HS-27A (cell line): ENCODE data around the gene LRRC10B.

Experiments
- DNase-seq: peaks from one replicate; pipeline ENCODE4 v3.0.0-alpha.2; 2012; ENCODE audit warnings: low read depth, missing footprints

The LRRC10B gene

DNA sequence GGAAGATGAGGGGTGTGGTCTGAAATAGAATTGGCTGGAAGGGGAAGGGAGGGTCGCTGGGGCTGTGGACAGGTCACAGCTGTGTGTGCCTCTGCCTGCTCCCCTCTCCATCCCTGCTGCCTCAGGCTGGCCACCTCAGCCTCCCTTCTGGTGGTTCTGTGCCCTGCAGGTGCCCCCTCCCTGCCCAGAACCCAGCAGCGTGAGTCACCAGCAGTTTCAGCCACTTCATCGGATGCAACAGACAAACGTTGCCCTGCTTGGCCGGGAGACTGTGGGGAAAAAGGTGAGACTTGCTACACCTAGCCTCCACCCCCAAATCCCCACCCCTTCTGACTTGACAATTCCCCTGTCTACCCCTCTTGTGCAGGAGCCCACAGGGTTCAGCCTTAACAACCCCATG, 21.8 kb upstream of the LRRC10B start:
- DNase-seq = no peak

DNA sequence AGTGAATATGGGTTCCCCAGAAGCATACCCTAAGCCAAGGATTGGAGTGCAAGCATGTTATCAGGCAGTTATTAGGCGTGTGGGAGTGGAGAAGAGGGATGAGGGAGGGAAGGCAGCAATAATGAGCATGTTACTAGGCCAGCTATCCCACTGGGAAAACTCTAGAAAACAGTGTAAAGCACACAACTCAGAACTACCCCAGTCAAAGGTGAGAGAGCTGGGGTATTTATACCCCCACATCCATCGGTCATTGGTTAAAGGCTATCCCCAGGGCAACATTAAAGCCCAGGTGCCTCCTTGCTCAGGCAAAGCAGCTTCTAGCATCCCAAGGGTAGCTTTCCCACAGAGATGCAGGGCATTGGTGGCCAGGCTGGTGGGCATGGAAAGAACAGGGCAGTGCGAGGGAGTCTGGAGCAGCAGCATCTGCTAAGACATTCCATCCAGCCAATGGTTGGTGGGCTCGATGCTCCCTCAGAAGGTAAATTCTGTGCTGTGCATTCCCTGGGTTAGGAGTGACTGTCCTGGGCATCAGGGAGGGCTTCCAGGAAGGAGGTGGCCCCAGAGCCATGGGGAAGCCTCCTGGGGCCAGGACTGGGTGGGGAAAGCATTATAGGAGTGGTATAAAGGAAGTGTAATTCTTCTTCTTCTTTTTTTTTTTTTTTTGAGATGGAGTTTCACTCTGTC, 21.1 kb upstream of the LRRC10B start:
- no peak for DNase-seq

DNA sequence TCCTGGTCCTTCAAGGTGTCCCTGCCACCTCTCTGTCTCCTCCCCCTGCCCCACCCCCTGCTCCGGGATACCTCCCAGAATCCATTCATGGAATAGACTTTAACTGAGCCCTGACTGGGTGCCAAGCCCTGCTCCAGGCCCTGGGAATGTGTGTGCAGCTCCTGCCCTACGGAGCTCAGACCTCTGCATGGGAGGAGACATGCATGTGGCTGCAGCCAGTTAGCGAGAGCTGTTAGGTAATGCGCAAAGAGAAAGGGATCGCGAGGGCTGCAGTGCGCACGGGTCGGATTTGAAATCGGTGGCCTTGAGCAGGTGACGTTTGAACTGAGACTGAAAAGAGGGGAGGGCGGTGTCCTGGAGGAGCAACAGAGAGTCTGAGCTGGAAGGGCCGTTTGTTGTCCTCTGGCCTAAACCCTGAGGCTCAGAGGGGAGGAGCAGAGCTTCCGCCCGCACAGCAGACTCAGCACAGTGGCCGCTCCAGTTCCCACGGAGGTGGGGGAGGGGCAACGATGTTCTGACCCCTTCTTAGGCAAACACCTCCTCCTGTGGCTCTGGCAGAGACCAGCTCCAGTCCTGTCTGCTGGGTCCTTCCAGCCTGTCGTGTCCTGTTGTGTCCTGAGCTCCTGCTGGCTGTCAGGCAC, 19.8 kb upstream of the LRRC10B start:
- DNase-seq = no peak

DNA sequence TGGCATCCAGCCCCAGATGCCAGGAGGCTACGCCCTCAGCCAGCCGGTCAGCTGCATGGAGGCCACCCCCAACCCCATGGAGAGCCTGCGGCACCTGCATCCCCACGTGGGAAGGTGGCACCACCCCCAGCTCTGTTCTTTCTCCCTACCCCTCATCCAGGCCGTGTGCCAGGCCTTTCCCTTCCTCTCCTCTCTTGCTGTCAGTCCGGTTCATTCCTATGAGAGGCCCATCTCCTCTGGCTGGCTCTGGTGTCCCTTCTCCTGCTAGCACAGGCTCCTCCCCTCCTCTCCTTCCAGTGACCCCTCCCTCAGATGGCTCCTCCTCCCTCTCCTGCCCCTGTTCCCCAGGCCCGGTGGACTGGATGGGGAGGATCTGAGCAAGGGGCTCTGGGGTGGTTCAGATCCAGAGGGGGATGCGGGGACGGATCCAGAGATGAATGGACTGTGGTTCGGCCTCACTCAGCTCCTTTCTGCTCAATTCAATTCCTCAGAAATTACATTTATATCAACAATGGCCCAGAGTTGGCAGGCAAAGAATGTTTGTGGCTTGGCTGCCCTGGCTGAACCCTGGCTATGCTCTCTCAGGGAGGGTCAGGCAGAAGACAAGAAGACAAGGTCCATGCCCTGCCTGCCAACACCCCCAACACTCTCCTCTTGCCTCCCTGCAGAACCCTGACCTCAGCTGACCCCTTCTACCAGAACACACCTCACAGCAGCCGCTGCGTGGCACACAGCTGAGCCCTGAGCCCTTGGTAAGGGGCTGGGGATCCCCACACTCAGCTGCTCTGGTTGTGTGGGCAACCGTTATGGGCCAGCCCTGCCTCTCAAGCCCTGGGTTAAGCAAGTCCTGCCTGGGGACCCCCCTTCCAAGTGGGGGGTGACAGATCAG, 18.5 kb upstream of the LRRC10B start:
- DNase-seq = no peak

DNA sequence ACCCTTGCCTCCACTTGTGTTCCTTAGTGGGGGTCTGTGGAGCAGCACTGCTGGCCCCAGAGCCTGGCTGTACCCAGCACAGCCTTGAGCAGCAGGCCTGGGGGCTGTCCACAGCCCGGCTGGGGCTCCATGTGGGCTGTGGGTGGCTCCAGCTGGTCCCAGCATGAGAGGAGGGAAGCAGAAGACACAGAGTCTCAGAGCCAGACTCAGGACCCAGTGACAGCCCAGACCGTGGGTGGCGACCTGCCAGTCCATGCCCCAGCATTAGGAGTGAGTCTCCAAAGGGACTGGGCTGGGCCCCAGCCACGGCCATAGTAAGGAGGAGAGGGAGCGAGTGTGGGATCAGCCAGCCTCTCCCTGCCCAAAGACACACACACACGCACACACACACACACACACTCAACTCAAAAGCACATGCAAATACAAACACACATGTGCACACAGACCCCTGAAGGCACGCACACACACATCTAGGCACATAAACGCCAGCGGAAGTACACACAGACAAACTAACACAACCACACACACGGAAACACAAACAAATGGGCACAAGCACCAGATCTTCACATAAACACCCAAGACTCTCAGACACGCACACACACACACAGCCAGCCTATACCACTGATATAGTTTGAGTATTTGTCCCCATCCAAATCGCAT, 16.7 kb upstream of the LRRC10B start:
- no peak for DNase-seq

DNA sequence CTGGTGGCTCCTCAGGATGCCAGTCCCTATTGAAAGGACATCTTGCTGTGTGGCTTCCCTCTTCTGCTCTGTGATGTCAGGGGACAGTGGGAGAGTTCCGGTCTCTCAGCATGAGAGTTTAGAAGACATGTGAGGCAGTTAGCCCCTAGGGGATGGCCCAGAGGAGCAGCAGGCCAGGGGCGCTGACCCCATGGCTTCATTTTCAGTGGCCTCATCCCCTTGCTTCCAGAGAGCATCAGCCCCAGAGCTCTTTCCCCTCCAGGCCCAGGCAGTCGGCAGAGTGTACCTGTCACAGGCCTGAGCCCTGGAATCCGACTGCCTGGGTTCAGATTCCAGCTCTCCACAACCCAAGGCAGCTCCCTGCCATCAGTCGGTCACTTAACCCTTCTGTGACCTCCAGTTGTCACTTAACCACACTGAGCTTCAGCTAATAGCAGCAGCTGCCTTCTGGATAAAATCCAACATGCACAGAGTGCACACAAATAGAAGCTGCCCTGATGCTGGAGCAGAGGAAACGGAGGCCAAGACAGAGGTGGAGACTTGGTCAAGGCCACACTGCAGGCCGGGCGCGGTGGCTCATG, 14.1 kb upstream of the LRRC10B start:
- DNase-seq = no peak

DNA sequence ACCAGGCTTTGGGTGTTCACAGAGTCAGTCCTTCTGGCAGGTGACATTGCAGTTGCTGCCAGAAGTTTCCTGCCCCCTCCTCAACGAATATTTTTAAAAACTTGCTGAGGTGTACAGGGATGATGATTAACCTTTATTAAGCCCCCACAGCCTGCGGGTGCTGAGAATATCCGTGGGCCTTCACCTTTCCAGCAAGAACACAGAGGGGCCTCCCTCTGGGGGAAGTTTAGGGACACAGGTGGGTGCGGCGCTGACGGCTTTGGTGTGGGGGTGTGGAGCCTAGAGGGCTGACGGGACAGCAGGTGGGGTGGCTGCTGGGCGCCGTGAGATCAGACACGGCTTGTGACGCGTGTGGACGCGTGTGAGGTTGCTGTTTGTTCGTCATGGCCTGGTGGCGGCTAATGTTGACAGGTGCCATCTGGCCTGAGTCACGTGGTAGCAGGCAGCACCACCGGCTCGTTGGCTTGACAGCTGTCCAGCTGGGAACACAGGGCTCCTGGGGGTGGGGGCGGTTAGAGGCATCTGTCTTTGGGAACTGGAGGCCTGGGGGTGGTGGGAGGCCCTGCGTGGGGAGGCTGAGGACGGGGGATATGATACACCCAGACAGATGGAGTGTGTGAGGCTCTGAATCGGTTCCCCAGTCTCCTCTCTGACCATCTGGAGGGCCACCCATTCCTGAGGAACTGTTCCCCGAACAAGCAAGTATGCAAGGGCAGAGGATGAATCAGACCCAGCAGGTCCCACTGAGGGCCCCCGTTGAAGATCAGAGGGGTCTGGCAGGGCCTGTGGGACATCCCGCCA, 12.5 kb upstream of the LRRC10B start:
- no peak for DNase-seq

DNA sequence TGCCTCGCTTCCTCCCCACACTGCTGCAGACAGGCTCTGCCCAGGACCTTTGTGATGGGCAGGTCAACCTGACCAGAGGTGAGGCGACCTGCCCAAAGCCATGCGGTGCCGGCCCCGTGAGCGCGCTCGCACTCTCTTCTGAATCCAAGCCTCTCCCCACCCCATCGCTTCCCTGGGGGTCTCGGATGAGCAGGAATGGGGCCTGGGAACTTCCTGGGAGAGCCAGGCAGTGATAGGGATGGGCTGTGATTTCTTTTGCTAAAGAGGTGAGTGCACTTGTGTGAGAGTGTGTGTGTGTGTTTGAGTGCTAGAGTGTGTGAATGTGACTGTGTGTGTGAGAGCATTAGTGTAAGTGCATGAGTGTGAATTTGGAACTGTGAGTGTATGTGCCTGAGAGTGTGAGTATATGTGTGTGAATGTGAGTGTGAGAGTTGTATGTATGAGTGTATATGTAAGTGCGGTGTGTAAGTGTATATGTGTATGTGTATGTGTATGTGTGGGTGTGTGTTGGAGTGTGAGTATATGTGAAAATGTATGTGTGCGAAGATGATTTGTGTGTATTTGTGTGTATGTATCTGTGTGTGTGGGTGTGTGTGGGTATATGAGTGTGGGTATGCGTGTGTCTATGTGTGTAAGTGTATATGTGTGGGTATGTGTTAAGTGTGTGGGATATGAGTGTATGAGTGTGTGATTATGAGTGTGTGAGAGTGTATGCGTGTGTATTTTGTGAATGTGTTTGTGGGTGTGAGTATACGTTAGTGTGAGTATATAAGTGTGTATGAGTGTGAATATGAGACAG, 11.7 kb upstream of the LRRC10B start:
- DNase-seq = no peak

DNA sequence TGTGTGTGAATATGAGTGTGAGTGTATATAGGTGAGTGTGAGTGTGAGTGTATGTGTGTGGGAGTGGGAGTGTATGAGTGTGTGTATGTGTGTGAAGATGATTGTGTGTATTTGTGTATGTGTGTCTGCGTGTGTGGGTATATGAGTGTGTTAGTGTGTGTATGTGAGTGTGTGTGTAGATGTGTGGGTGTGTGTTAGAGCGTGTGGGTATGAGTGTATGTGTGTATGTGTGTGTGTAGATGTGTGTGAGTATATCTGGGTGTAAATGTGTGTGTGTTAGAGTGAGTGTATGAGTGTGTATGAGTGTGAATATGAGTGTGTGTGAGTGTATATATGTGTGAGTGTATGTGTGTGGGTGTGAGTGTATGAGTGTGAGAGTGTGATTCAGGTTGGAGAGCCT, 11.1 kb upstream of the LRRC10B start:
- DNase-seq = no peak

DNA sequence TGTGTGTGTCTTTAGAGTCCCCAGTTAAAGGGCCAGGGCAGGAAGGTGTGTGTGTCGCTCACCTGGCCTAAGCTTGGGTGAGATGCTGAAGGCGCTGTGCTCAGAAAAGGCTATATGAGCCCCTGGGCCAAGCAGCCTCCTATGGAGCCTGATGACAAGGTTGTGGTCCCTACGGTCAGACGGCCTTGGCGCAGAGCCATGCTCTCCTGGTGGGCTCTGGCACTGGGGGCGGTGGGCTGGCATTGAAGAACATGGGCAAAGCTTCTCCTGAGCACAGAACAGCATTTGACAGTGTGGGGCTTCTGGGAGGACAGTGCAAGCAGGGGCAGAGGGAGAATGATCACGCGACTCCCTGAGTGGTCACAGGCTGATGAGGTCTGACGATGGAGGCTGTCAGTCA, 10.7 kb upstream of the LRRC10B start:
- no peak for DNase-seq

DNA sequence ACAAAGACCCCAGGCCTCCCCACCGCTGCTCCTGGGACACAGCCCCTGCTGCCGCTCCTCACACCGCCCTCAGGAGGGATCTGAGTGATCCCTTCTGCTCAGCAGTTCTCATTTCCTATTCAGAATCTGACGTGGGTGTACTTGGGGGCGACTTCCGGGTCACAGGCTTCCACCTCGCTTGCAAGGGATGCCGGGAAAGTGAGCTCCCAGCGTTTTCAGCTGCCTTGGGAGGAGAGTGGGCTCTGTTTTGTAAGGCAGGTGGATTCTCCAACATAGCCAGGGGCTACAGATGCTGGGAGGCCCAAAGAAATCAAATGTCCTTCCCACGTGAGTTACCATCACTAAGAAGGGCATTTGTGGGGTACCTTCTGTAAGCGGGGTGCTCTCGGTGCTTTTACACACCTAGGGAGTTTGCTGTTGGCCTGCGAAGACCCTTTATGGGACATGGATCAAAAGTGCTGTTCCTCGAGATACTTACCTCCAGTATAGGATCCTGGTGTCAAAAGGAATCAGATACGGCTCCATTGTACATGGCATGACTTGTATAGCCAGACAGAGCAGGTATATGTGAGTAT, 9.7 kb upstream of the LRRC10B start:
- DNase-seq = no peak

DNA sequence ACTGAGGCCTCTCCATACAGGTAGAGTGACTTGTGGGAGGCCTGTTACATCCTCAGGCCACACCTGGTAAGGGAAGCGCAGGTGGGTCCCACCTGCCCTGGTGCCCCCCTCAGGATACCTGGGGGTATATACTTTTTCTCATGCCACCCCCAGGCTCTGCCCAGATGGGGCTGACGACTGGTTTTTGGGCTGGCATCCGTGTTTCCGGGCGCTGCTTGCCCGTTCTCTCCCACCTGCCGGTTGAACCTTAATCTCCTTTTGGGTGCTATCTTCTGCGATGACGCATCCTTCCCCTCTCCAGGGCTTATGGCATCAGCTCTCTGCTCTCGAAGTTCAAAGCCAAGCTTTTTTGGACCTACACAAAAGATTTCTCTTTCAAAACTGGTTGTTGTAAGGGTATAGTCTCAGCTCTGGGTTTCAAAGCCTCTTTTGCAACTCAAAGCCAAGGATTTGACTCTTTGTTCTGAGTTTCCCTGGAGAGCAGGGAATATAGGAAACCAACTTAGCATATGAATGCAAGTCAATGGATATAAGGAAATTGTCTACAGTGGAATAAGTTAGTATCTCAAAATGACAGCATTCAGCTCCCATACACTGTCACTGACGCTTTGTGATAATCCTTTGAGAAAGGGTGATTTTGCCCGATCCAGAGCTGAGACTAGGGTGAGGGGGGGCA, 8.6 kb upstream of the LRRC10B start:
- DNase-seq = no peak

DNA sequence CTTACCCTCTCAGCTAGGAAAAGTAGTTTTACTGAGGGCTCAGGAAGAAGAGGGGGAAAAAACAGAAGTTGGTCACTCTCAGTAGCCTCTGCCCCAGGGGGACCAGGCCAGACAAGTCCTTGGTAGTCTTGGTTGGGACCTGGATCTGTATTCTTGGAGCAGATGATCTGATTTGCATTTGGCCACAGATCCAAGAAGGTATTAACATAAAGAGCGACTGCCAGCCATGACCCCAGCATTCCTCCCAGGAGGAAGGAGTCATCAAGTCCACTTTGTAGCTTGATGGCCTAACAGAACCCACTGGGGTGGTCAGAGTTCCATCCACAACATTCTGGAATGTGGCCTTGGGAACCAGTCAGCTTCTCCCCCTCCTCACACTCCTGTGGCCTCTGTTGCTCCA, 6.0 kb upstream of the LRRC10B start:
- no peak for DNase-seq

DNA sequence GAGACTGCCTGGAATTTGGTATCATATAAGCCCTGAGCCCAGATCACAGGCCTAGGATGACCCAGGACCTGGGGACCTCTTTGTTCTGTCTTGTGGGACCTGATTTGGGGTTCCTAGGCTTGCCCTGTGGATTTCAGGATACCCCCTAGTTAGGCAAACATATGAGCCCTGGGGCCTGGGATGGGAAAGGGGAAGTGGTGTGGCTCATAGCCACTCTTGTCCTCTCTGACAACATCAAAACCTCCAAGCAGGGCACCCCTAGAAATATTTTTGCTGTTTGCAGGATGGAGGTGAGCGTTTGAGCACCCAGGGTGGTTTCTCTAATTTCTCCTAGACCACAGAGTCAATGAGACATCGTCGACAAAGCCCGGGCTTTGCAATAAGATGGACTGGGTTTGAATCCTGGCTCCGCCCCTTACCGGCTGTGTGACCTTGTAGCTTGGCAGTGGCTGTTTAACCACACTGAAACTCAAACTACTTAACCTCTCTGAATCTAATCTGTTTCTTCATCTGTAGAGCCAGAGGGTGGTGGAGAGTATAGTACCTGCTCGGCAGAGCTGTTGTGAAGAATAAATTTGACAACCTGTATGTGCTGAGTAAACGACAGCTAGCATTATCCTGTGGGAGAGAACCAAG, 5.3 kb upstream of the LRRC10B start:
- no peak for DNase-seq

DNA sequence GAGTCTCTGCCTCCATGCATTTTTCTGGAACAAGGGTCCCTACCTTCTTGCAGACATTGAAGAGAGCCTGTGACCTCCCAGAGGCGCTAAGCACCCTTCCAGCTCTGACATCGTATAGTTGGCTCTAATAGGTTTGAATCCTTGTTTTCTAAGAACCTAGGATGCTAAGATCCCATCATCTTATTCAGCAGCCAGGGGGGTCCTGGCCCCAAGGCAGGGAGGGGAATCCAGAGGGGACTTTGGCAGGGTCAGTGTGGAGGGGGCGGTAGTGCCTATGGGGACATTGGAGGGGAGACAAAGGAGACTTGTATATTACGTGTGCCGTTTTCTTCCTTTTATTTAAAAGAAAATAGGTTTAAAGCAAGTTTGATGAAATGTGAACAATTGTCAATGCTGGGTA, 3.4 kb upstream of the LRRC10B start:
- DNase-seq = no peak

DNA sequence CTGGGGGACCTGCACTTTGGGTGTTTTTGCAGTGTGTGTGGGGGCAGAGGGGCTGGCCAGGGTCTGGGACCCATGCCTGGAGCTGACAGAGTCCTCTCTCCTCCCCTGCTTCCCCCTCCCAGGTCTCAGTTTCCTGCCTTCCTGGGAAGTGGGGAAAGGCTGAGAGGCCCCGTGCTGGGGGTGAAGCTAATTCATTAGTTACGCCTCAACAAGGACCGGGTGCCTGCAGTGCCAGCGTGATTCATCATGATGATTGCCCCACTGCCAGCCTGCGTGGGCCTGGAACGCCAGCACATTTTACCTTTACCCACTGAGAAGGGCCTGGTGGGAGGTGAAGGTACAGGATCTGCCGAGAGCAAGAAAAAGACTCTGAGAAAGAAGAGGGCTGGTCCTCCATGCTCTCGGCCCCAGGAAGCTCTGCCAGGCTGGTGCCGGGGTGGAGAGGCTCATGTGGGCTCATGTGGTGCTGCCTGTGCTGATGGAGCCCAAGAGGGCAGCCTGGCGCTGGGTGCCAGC, 2.9 kb upstream of the LRRC10B start:
- no peak for DNase-seq

DNA sequence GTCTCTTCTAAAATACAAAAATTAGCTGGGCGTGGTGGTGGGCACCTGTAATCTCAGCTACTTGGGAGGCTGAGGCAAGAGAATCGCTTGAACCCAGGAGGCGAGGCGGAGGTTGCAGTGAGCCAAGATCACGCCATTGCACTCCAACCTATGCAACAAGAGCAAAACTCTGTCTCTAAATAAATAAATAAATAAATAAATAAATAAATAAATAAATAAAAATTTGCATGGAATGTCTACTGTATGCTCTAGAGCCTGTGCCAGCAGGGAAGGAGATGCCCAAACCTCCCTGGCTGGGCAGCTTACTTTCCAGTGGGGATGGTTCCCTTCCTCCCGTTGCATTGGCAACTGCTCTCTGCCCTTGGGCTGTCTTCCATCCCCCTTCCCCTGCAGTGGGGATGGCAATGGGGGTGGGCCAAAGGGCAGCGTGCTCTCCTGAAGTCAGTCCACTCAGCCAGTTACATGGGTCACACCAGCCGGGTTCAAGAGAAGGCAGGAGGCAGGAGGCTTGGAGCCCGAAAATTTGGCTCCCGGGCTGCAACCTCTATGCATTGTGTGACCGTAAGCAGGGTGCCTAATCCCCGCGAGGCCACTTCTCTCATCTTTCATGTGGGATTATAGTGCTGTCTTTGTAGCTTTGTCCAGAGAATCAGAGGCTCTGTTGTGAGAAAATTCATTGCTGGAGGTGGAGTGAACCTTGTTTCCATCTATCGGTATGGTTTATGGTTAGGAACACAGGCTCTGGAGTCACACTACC, 1.4 kb upstream of the LRRC10B start:
- DNase-seq = no peak
